Measurements from ENCODE around the gene NEK8.
"Not testable (repeated sequence)": the region's sequence is repeated elsewhere in the genome, so short reads cannot be mapped to it uniquely, and the experiment has no call there.

The NEK8 gene

DNA sequence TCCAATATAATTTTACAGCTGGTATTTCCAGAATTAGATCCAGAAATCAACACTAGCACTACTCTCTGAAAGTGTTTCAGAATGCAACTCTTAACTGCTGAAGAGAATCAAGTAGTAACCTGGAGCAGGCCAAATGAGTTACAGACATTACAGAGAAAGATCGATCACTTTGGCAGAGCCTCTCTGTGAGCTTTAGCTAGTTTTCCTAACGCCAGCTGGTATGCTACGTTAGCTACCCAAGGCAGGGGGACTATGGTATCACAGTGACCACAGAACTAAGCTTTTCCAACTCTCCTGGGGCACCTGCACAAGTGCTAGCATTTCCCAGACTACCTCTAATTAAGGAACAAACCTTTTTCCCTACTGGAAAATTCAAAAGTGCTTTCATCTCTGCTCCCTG, 45.6 kb downstream of the NEK8 start:
- no peak for DNase-seq

DNA sequence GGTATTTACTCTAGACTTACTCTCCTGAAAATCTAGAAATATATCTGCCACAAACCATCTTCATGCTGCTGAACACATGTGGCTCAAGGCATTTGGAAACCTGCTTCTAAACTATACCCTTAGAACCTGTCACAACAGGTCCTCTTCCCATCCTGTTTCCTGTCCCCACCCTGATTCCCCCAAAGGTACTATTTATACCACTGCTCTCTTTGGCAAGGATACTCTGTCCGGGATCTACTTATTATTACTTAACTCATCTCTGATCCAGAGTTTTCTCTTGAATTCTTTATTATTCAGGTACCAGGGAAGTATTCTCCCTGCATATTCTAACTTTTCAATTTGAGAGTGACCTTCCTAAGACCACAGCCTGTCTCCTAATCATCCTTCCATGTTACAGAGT, 48.6 kb downstream of the NEK8 start:
- DNase-seq = no peak

DNA sequence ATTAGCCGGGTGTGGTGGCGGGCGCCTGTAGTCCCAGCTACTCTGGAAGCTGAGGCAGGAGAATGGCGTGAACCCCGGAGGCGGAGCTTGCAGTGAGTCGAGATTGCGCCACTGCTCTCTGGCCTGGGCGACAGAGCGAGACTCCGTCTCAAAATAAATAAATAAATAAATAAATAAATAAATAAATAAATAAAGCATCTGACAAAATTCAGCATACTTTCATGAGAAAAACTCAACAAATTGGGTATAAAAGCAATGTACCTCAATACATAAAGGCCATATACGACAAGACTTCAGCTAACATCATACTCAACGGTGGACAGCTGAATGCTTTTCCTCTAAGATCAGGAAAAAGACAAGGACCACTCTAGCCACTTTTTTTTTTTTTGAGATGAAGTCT, 51.0 kb downstream of the NEK8 start:
- DNase-seq = not testable (repeated sequence)

DNA sequence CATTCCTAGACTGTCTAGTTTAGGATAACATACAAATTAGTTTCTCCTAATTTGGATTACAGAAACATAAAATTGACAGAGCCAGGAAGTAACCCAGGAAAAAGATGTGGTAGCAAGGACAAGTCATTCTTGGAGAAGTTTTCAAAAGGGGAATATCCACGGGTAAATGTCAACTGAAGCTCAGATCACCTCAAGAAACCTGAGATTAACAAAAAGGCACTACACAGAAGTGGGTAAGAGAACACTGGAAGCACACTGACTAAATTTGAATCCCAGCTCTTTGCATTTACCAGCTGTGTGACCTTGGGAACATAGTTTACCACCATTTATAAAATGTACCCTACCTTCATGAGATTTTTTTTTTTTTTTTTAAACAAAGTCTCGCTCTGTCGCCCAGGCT, 54.6 kb downstream of the NEK8 start:
- no peak for DNase-seq

DNA sequence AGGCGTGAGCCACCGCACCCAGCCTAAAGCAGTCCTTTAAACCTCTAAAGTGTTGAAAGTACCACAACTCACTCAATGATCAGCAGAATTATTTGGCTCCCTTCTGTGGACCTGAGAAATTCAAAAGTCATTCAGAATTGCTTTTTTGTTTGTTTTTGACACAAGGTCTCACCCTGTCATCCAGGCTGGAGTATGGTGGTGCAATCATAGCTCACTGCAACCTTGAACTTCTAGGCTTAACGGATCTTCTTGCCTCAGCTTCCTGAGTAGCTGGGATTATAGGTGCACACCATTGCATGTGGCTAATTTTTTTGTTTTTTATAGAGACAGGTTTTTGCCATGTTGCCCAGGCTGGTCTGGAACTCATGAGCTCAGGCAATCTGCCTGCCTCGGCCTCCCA, 59.5 kb downstream of the NEK8 start:
- no peak for DNase-seq
